HCT116 (cell line): Measurements from ENCODE around the gene SLC5A10. TPM values are rescaled to one million over a fixed set of nuclear protein-coding genes. Genes with fewer than 3 reads are reported as not detected.
"Not testable (repeated sequence)": the region's sequence is repeated elsewhere in the genome, so short reads cannot be mapped to it uniquely, and the experiment has no call there.

ENCODE experiments used
- ATAC-seq: fragments of 200-7000 bp; cut with Tn5 transposase; 2 replicates; pipeline ENCODE4 v1.9.1; 2020; ENCODE audit warnings: mild to moderate bottlenecking, moderate library complexity
- BruUV-seq: library from RNA; stranded (reverse); fragments of 400-500 nt; replicated peaks from 2 replicates; lab custom pipeline; 2021; lab: Mats Ljungman, UMichigan
- CTCF ChIA-PET: fragments of 300-600 bp; sonication (Branson Sonifier 250); formaldehyde crosslinking; loops from one replicate; lab custom pipeline; 2021; ENCODE audit warnings: antibody characterized with exemption; lab: Charles Lee
- POLR2A ChIA-PET: fragments of 300-600, 350-600 bp; sonication (Branson Sonifier 250); formaldehyde crosslinking; loops from one replicate; lab custom pipeline; 2021; ENCODE audit warnings: antibody characterized with exemption; lab: Charles Lee
- RAD21 ChIA-PET, 2 experiments: fragments of 300-600 bp; sonication (Branson Sonifier 250); formaldehyde crosslinking; loops; one replicate each; lab custom pipeline; 2023; ENCODE audit warnings: low total read pairs in 2 of 2; ENCODE audit not compliant: uncharacterized antibody in 2 of 2, unreplicated experiment in 2 of 2, low non-redundant PET in 1 of 2; lab: Charles Lee
- DNase-seq: peaks from one replicate; pipeline ENCODE4 v3.0.0-alpha.2; 2010; ENCODE audit warnings: low read depth, low spot score
- H2AFZ ChIP-seq: fragments of 200-600 bp; shearing (Covaris generic), sonication (generic); 2 replicates; pipeline ENCODE4 v1.6.1; 2017; ENCODE audit warnings: low read depth, mixed run types, mixed read lengths, antibody characterized with exemption, low read length; ENCODE audit not compliant: poor library complexity, severe bottlenecking
- H3K27ac ChIP-seq: 2 replicates; pipeline ENCODE4 v1.5.1; 2012; ENCODE audit warnings: low read depth, low read length
- H3K27me3 ChIP-seq: fragments of 200-600 bp; sonication (generic); 2 replicates; pipeline ENCODE4 v1.6.1; 2016; ENCODE audit warnings: mixed run types, low read length, mixed read lengths; ENCODE audit not compliant: insufficient read depth
- H3K36me3 ChIP-seq, 2 experiments: fragments of 200-500 bp in 1 of 2; fragments of 200-600 bp in 1 of 2; sonication (Bioruptor generic) in 1 of 2; sonication (generic) in 1 of 2; 2 replicates each; pipeline versions ENCODE4 v1.5.1 to v1.6.1; 2014 to 2016; ENCODE audit warnings: low read length in 2 of 2, inconsistent platforms in 1 of 2, mixed read lengths in 1 of 2, mixed run types in 1 of 2; ENCODE audit not compliant: insufficient read depth in 2 of 2, control insufficient read depth in 1 of 2
- H3K4me1 ChIP-seq, 2 experiments: fragments of 200-600 bp in 1 of 2; sonication (generic) in 1 of 2; 2 replicates each; pipeline versions ENCODE4 v1.5.1 to v1.6.1; 2012 to 2017; ENCODE audit warnings: low read length in 2 of 2, inconsistent platforms in 1 of 2, mild to moderate bottlenecking in 1 of 2, mixed read lengths in 1 of 2, mixed run types in 1 of 2, moderate library complexity in 1 of 2; ENCODE audit not compliant: insufficient read depth in 2 of 2, control insufficient read depth in 1 of 2
- H3K4me2 ChIP-seq: fragments of 200-600 bp; sonication (generic); 2 replicates; pipeline ENCODE4 v1.6.1; 2017; ENCODE audit warnings: mixed run types, low read length, mixed read lengths
- H3K4me3 ChIP-seq, 2 experiments: fragments of 200-600 bp in 1 of 2; sonication (generic) in 1 of 2; replicated peaks in 1 of 2; 2 replicates each; pipeline ENCODE4 v1.5.1; 2011 to 2016; ENCODE audit warnings: low read length in 2 of 2, control low read depth in 1 of 2, low read depth in 1 of 2, mild to moderate bottlenecking in 1 of 2, mixed read lengths in 1 of 2, mixed run types in 1 of 2
- H3K79me2 ChIP-seq: fragments of 200-600 bp; sonication (generic); 2 replicates; pipeline ENCODE4 v1.6.1; 2017; ENCODE audit warnings: mild to moderate bottlenecking, mixed run types, low read length, moderate library complexity, mixed read lengths; ENCODE audit not compliant: insufficient read depth
- H3K9ac ChIP-seq: fragments of 200-600 bp; sonication (generic); 2 replicates; pipeline ENCODE4 v1.6.1; 2016; ENCODE audit warnings: low read length, mixed read lengths
- H3K9me2 ChIP-seq: fragments of 200-600 bp; sonication (generic), shearing (Covaris generic); 2 replicates; pipeline ENCODE4 v1.6.1; 2017; ENCODE audit warnings: mixed run types, mild to moderate bottlenecking, moderate library complexity; ENCODE audit not compliant: insufficient read depth
- H3K9me3 ChIP-seq, 2 experiments: fragments of 200-500 bp in 1 of 2; fragments of 200-600 bp in 1 of 2; sonication (Bioruptor generic) in 1 of 2; sonication (generic) in 1 of 2; 2 replicates each; pipeline ENCODE4 v1.6.1; 2014 to 2017; ENCODE audit warnings: low read length in 2 of 2, mixed read lengths in 2 of 2, inconsistent platforms in 1 of 2, low read depth in 1 of 2, mild to moderate bottlenecking in 1 of 2, mixed run types in 1 of 2, moderate library complexity in 1 of 2; ENCODE audit not compliant: control insufficient read depth in 1 of 2, insufficient read depth in 1 of 2
- H4K20me1 ChIP-seq: fragments of 200-600 bp; sonication (generic), shearing (Covaris generic); 2 replicates; pipeline ENCODE4 v1.6.1; 2017; ENCODE audit warnings: mixed run types, mild to moderate bottlenecking, moderate library complexity; ENCODE audit not compliant: insufficient read depth
- intact Hi-C: fragments of 100-400 bp; cut with micrococcal nuclease; formaldehyde crosslinking; loops from 2 replicates; pipeline ENCODE4 v1.10.0; 2022
- total RNA-seq: library from RNA; stranded (reverse); gene quantifications from one replicate; pipeline ENCODE4 v1.2.1, GENCODE V29; 2021; ENCODE audit not compliant: unreplicated experiment

SLC5A10 gene
- total RNA-seq, 1 experiment from 2014 or later, result not detected

DNA sequence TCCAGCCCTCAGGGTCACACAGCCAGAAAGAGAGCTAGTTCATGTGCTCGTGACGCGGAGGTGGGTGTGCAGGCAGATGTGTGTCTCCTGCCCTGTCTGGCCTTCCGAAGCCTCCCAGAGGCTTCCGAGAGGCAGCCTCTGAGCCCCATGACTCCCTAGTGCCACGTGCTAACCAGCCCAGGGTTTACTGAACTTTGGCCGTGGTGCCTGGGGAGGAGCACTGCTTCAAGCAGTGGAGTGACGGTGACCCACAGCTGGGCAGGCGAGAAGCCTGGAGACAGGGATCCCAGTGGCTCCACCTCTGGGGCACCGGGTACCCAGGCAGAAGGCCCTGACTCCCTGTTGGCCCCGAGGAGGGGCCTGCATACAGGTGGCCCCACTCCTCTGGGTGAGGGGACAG lies 76.7 kb downstream of the SLC5A10 start:
- H3K9me3 ChIP-seq, ATAC-seq, intact Hi-C loops, H3K4me2 ChIP-seq, CTCF ChIA-PET, RAD21 ChIA-PET, H4K20me1 ChIP-seq, H3K79me2 ChIP-seq, DNase-seq, H3K9me2 ChIP-seq, H2AFZ ChIP-seq, H3K9ac ChIP-seq, H3K27ac ChIP-seq, H3K27me3 ChIP-seq, H3K4me1 ChIP-seq, POLR2A ChIA-PET, H3K36me3 ChIP-seq, H3K4me3 ChIP-seq, BruUV-seq: not testable (repeated sequence)

DNA sequence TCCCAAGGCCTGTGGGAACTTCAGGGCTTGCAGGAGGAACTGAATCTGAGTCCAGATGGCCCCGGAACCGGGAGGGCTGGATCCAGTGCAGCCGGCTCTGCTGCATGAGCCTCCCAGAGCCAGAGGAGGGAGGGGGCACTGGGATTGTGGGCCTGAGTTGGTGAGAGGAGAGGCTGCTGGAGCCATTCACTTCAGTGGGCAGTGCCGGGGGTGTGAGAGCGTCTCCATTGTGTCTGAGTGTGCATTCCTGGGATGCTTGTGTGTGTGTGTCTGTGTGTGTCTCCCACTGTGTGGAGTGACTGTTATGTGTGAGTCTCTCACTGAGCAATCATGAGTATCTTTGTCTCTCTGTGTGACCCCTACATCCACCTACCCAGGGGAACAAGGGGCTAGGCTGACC lies 77.8 kb downstream of the SLC5A10 start:
- H3K79me2 ChIP-seq, BruUV-seq, POLR2A ChIA-PET, H3K27me3 ChIP-seq, CTCF ChIA-PET, H3K4me1 ChIP-seq, H2AFZ ChIP-seq, H3K9ac ChIP-seq, DNase-seq, H3K9me3 ChIP-seq, H3K36me3 ChIP-seq, intact Hi-C loops, RAD21 ChIA-PET, H4K20me1 ChIP-seq, ATAC-seq, H3K9me2 ChIP-seq, H3K4me3 ChIP-seq, H3K27ac ChIP-seq, H3K4me2 ChIP-seq: not testable (repeated sequence)

DNA sequence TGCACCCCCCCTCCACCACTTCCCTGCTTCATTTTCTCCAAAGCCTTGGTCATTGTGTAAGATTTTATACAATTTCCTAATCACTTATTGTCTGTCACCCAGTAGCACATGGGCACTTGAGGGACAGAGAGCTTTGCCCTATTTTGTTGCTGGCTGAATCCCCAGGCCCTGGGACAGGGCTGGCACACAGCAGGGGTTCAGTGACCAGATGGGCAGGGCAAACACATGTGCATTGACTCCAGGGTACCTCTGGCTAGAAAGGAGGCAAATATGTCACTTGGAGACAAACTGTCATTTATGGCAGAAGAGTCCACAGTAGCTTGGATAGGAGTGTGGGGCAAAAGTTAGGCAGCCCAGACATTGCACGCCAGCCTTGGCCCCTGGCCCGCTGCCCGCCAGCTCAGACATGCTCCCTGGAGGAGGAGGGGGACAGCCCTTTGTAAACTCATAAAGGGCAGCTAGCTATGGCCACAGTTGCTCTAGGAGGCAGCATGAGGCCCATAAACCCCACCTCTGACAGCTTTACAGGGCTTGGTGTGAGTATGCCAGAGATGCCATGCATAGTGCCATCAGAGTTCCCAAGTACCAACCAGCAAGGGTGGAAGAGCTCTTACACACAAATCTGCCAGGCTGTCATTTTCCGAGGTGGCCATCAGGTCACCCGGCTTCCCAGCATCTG lies 78.9 kb downstream of the SLC5A10 start:
- RAD21 ChIA-PET, H3K27me3 ChIP-seq, H3K9me3 ChIP-seq, H3K4me1 ChIP-seq, ATAC-seq, H2AFZ ChIP-seq, H3K9ac ChIP-seq, H3K36me3 ChIP-seq, CTCF ChIA-PET, BruUV-seq, intact Hi-C loops, DNase-seq, H3K4me2 ChIP-seq, POLR2A ChIA-PET, H3K79me2 ChIP-seq, H4K20me1 ChIP-seq, H3K4me3 ChIP-seq, H3K27ac ChIP-seq, H3K9me2 ChIP-seq: not testable (repeated sequence)
